HG03460 (cell line): ENCODE data around the gene SUOX.
"Not testable (repeated sequence)": the region's sequence is repeated elsewhere in the genome, so short reads cannot be mapped to it uniquely, and the experiment has no call there.

Experiments used
- ATAC-seq: cut with Tn5 transposase; IDR thresholded peaks from one replicate; pipeline ENCODE4 v1.9.1; 2021; ENCODE audit not compliant: unreplicated experiment

Gene SUOX

DNA sequence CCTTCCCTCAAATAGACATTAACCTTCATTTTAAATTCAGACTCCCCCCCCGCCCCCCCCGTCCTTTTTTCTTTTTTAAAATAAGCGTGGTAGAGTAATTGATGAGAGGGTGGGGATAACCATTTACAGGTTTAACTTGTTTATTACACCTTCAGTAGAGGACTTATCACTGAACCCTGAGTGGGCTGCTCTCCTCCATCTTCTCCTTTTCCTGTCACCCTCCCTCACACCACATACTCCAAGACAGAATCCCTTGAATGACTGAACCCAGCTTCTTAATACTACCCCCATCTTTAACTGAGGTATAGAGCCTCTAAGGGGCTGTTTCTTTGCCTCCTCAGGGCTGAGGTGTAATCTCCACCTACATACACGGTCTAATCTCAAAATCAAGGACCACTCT is 20.1 kb downstream of the SUOX start:
- ATAC-seq: no peak

DNA sequence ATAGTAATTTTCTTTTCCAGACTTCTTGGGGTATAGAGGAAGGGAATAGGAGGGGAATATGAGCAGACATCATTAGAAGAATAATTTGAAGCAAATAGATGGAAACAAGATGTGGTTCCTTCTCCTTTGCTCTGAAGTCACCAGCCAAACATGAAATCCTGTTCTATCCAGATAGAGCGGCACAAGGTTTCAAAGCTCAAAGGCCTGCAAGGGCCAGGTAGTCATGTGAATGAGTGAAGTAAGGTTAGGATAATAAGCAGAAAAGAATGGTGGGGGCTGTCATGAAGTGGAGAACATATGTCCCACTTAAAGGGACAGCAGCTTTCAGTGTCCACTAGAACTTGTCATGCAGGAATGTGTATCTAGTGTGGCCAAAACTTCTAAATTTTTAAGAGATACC is 21.3 kb downstream of the SUOX start:
- ATAC-seq: no peak

DNA sequence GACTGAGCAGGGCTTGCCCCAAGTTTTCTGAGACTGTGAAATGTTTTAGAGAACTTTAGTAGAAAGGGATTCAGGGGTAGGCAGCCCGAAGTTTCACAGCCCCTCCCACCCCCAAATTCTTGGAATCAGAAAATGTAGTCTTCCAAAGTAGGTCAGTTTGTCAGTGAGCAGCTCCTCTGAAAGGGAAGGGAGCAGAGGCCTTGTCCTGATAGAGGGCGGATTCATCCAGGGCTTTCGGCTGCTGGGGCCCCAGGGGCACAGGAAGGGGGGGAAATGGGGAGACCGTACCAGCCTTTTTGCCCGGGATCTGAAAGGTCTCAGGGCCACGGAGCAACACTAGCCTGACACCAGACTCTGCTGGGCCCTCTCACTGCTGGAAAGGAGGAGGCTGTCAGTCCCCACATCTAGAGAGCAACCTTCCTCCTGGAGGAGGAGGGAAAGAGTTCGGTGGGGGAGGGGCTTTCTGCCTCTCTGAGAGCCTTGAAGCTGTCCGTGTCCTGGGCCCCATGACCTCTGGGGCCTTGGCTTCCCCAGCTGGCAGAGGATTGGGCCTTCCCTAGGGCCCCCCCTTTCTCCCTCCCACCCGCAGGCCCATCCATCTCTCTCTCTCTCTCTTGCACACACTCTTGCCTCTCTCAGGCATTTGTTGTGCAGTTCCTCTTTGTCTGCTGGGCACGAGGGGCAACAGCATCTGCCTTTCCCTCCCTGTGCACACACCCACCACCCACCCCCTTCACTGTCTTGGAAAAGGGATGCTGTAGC is 23.5 kb downstream of the SUOX start, which contains the start of gene IKZF4:
Gene IKZF4, plus strand, starts transcription at position 621 of the 762 bp plus-strand sequence. CDS start 451 bp downstream, outside the sequence.
- no peak for ATAC-seq

DNA sequence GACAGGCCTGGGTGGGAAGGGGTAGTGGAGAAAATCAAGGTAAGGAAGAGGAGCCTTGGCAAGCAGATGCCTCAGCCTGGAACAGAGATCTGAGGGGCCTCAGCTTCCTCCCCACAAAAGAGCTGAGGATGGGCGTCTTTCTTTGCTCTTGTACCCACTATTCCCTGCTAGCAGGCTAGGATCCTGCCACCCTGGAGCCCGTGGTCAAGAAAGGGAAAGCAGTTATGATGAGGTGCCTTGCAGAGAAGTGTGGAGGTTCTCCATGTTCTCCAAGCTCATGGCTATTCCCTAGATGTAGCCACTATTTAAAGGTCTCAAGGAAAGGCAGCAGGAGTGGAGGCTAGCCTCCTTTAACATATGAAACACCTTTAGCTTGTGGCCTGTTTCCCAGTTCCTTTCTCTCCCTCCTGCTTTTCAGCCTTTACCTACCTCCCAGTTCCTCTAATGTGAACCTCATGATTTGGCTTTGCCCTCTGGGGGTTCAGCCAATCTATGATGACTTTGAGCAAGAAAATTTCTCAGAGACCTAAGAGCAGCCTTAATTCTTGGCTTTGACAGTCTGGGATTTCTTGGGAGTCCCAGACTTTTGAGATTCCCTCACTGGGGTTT is 24.9 kb downstream of the SUOX start:
- ATAC-seq: no peak

- ATAC-seq: no peak
These were observed 31.6 kb downstream of the SUOX start for GRCh38 chr12:56028511-56029165.

DNA sequence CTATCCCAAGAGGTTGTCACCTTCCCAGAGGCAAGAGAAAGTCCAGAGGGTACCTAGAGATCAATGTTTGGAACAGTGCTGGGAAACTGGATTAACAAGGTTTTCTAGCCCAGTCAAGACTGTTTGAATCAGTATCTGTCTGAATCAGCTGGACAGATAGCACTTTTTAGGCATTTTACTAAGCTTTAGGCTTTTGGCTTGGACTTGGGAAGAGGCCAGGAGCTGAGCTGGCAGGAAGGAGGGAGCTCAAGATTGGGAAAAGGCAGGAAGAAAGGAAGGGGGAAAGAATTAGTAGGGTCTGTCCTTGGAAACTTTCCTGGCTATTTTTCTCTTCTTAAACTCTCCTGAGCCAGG is 32.1 kb downstream of the SUOX start:
- no peak for ATAC-seq

DNA sequence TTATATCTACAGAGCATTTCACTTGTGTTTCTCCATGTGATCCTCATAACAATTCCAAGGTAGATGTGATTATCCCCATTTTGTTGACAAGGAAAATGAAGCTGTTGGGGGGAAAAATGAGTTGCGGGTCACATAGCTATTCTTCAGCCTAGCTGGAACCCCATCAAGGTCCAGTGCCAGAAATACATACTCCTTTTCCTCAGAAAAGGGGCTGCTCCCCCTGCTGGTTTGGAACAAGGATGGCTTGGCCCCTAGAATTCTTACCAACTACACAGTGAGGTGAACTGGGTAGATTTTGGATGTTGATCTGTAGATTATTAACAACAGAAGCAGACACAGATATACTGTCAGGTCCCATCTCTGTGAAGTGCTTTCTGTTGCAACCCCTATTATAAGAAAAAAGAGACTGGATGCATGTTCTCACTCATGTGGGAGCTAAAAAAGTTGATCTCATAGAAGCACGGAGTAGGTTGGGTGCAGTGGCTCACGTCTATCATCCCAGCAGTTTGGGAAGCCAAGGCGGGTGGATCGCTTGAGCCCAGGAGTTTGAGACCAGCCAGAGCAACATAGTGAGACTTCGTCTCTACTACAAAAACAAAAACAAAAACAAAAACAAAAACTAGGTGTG is 32.7 kb downstream of the SUOX start:
- ATAC-seq: no peak

GRCh38 chr12:56031987-56032386 is 34.9 kb downstream of the SUOX start:
- ATAC-seq: no peak

DNA sequence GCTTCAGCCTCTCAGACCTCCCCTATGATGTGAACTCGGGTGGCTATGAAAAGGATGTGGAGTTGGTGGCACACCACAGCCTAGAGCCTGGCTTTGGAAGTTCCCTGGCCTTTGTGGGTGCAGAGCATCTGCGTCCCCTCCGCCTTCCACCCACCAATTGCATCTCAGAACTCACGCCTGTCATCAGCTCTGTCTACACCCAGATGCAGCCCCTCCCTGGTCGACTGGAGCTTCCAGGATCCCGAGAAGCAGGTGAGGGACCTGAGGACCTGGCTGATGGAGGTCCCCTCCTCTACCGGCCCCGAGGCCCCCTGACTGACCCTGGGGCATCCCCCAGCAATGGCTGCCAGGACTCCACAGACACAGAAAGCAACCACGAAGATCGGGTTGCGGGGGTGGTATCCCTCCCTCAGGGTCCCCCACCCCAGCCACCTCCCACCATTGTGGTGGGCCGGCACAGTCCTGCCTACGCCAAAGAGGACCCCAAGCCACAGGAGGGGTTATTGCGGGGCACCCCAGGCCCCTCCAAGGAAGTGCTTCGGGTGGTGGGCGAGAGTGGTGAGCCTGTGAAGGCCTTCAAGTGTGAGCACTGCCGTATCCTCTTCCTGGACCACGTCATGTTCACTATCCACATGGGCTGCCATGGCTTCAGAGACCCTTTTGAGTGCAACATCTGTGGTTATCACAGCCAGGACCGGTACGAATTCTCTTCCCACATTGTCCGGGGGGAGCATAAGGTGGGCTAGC is 37.7 kb downstream of the SUOX start:
- no peak for ATAC-seq

GRCh38 chr12:56037161-56037560 is 40.1 kb downstream of the SUOX start:
- ATAC-seq: no peak

GRCh38 chr12:56038022-56038655 is 41.1 kb downstream of the SUOX start:
- no peak for ATAC-seq

DNA sequence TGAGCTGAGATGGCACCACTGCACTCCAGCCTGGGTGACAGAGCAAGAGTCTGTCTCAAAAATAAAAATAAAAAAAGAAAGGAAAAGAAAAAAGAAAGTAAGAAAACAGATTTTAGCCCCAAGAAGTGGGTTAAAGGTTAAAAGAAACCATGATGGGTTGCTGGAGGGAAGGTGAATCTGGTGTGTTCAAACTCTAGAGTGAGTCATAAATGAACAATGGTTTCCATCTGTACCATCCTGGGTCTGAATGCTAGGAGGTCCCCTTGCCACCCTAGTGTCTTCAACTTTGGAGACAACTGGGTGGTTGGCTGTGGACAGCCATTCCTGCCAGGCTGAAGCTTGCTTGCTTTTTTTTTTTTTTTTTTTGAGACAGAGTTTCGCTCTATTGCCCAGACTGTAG is 43.1 kb downstream of the SUOX start:
- ATAC-seq: no peak

GRCh38 chr12:56040963-56041551 is 44.0 kb downstream of the SUOX start:
- no peak for ATAC-seq

GRCh38 chr12:56041552-56042429 is 44.7 kb downstream of the SUOX start, which contains the start of gene RPS26:
Gene RPS26, plus strand, starts transcription at chr12:56041918. Its CDS starts 249 bp downstream, at chr12:56042167.
- ATAC-seq: peak; percentile 94

DNA sequence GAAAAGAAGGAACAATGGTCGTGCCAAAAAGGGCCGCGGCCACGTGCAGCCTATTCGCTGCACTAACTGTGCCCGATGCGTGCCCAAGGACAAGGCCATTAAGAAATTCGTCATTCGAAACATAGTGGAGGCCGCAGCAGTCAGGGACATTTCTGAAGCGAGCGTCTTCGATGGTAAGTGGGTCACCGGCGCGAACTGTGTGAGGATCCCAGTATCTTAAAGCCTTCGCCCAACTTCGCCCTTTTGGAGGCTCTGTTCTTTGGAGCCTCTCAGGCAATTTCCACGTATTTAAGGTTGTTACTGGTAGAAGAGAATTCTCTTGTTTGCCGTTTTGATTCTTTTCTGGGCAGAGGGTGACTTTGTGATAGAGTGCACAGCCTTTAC is 45.3 kb downstream of the SUOX start:
- ATAC-seq: not testable (repeated sequence)

DNA sequence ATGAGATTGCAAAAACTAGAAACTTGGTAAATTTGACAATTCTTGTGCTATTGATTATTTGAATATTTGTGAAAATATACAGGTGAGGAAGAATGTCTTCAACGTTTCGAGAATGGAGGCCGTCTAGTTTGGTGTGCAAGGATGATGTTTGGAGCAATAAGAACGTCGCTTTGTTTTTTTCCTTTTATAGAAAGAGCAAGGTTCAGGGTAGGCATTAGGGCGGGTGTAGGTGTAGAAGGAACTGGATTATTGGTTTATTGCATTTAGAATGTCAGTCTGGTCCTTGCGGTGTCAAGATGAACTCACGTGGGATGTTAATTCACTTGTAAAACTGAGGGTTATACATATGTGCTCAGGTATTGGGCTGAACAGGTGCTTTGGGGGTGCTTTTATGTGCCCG is 45.8 kb downstream of the SUOX start:
- ATAC-seq: no peak

DNA sequence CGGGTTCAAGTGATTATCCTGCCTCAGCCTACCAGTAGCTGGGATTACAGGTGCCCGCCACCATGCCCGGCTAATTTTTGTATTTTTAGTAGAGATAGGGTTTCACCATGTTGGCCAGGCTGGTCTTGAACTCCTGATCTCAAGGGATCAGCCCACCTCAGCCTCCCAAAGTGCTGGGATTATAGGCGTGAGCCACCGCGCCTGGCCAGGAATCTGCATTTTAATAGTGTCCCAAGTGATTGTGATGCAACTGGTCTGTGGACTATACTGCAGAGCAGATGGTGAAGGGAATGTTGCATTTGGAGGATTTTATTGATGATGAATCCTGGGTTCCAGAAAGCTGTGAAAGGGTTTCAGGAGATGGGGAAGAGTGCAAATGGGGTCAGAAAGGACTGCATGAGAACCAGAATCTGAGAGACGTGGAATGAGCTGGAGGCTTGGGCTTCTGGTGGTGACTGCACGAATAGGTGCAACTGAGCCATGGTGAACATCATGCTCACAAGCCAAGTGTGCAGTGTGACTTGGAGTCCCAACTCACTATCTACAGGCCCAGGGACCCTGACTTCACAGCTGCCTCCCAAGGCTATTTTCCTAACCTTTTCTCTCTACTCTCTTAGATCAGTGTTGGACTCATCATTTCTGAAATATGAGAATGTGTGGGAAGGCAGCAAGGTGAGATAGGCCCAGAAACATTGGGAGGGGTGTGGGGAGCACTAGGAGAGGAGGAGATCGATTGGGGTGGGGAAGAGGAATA is 49.1 kb downstream of the SUOX start:
- no peak for ATAC-seq

DNA sequence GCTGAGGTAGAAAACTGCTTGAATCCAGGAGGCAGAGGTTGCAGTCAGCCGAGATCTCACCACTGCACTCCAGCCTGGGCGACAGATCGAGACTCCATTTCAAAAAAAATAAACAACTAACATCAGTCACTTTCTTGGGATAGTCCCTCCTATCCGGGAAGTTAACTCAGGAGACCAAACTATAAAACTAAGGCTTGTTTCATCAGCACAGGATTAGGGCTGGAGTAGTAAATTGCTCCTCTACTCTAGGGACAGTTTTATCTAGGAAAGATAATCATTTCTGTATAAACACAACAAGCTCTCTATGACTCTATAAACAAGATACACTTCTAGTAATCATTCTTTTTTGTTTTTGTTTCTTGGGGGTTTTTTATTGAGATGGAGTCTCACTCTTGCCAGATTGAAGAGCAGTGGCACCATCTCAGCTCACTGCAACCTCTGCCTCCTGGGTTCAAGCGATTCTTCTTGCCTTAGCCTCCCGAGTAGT is 56.4 kb downstream of the SUOX start:
- ATAC-seq: no peak
